HCT116 (cell line): ENCODE data around the gene MAPRE2. TPM values are rescaled to one million over a fixed set of nuclear protein-coding genes. Genes with fewer than 3 reads are reported as not detected.

Experiments used
- ATAC-seq: fragments of 200-7000 bp; cut with Tn5 transposase; 2 replicates; pipeline ENCODE4 v1.9.1; 2020; ENCODE audit warnings: mild to moderate bottlenecking, moderate library complexity
- BruUV-seq: library from RNA; stranded (reverse); fragments of 400-500 nt; replicated peaks from 2 replicates; lab custom pipeline; 2021; lab: Mats Ljungman, UMichigan
- CTCF ChIA-PET: fragments of 300-600 bp; sonication (Branson Sonifier 250); formaldehyde crosslinking; loops from one replicate; lab custom pipeline; 2021; ENCODE audit warnings: antibody characterized with exemption; lab: Charles Lee
- POLR2A ChIA-PET: fragments of 300-600, 350-600 bp; sonication (Branson Sonifier 250); formaldehyde crosslinking; loops from one replicate; lab custom pipeline; 2021; ENCODE audit warnings: antibody characterized with exemption; lab: Charles Lee
- RAD21 ChIA-PET, 2 experiments: fragments of 300-600 bp; sonication (Branson Sonifier 250); formaldehyde crosslinking; loops; one replicate each; lab custom pipeline; 2023; ENCODE audit warnings: low total read pairs in 2 of 2; ENCODE audit not compliant: uncharacterized antibody in 2 of 2, unreplicated experiment in 2 of 2, low non-redundant PET in 1 of 2; lab: Charles Lee
- DNase-seq: peaks from one replicate; pipeline ENCODE4 v3.0.0-alpha.2; 2010; ENCODE audit warnings: low read depth, low spot score
- H2AFZ ChIP-seq: fragments of 200-600 bp; shearing (Covaris generic), sonication (generic); 2 replicates; pipeline ENCODE4 v1.6.1; 2017; ENCODE audit warnings: low read depth, mixed run types, mixed read lengths, antibody characterized with exemption, low read length; ENCODE audit not compliant: poor library complexity, severe bottlenecking
- H3K27ac ChIP-seq: 2 replicates; pipeline ENCODE4 v1.5.1; 2012; ENCODE audit warnings: low read depth, low read length
- H3K27me3 ChIP-seq: fragments of 200-600 bp; sonication (generic); 2 replicates; pipeline ENCODE4 v1.6.1; 2016; ENCODE audit warnings: mixed run types, low read length, mixed read lengths; ENCODE audit not compliant: insufficient read depth
- H3K36me3 ChIP-seq, 2 experiments: fragments of 200-500 bp in 1 of 2; fragments of 200-600 bp in 1 of 2; sonication (Bioruptor generic) in 1 of 2; sonication (generic) in 1 of 2; 2 replicates each; pipeline versions ENCODE4 v1.5.1 to v1.6.1; 2014 to 2016; ENCODE audit warnings: low read length in 2 of 2, inconsistent platforms in 1 of 2, mixed read lengths in 1 of 2, mixed run types in 1 of 2; ENCODE audit not compliant: insufficient read depth in 2 of 2, control insufficient read depth in 1 of 2
- H3K4me1 ChIP-seq, 2 experiments: fragments of 200-600 bp in 1 of 2; sonication (generic) in 1 of 2; 2 replicates each; pipeline versions ENCODE4 v1.5.1 to v1.6.1; 2012 to 2017; ENCODE audit warnings: low read length in 2 of 2, inconsistent platforms in 1 of 2, mild to moderate bottlenecking in 1 of 2, mixed read lengths in 1 of 2, mixed run types in 1 of 2, moderate library complexity in 1 of 2; ENCODE audit not compliant: insufficient read depth in 2 of 2, control insufficient read depth in 1 of 2
- H3K4me2 ChIP-seq: fragments of 200-600 bp; sonication (generic); 2 replicates; pipeline ENCODE4 v1.6.1; 2017; ENCODE audit warnings: mixed run types, low read length, mixed read lengths
- H3K4me3 ChIP-seq, 2 experiments: fragments of 200-600 bp in 1 of 2; sonication (generic) in 1 of 2; replicated peaks in 1 of 2; 2 replicates each; pipeline ENCODE4 v1.5.1; 2011 to 2016; ENCODE audit warnings: low read length in 2 of 2, control low read depth in 1 of 2, low read depth in 1 of 2, mild to moderate bottlenecking in 1 of 2, mixed read lengths in 1 of 2, mixed run types in 1 of 2
- H3K79me2 ChIP-seq: fragments of 200-600 bp; sonication (generic); 2 replicates; pipeline ENCODE4 v1.6.1; 2017; ENCODE audit warnings: mild to moderate bottlenecking, mixed run types, low read length, moderate library complexity, mixed read lengths; ENCODE audit not compliant: insufficient read depth
- H3K9ac ChIP-seq: fragments of 200-600 bp; sonication (generic); 2 replicates; pipeline ENCODE4 v1.6.1; 2016; ENCODE audit warnings: low read length, mixed read lengths
- H3K9me2 ChIP-seq: fragments of 200-600 bp; sonication (generic), shearing (Covaris generic); 2 replicates; pipeline ENCODE4 v1.6.1; 2017; ENCODE audit warnings: mixed run types, mild to moderate bottlenecking, moderate library complexity; ENCODE audit not compliant: insufficient read depth
- H3K9me3 ChIP-seq, 2 experiments: fragments of 200-500 bp in 1 of 2; fragments of 200-600 bp in 1 of 2; sonication (Bioruptor generic) in 1 of 2; sonication (generic) in 1 of 2; 2 replicates each; pipeline ENCODE4 v1.6.1; 2014 to 2017; ENCODE audit warnings: low read length in 2 of 2, mixed read lengths in 2 of 2, inconsistent platforms in 1 of 2, low read depth in 1 of 2, mild to moderate bottlenecking in 1 of 2, mixed run types in 1 of 2, moderate library complexity in 1 of 2; ENCODE audit not compliant: control insufficient read depth in 1 of 2, insufficient read depth in 1 of 2
- H4K20me1 ChIP-seq: fragments of 200-600 bp; sonication (generic), shearing (Covaris generic); 2 replicates; pipeline ENCODE4 v1.6.1; 2017; ENCODE audit warnings: mixed run types, mild to moderate bottlenecking, moderate library complexity; ENCODE audit not compliant: insufficient read depth
- ATF3 ChIP-seq: IDR thresholded peaks from 2 replicates; pipeline ENCODE4 v1.6.1; 2012
- CBX3 ChIP-seq: IDR thresholded peaks from 2 replicates; pipeline ENCODE4 v1.6.1; 2012; ENCODE audit warnings: low read depth
- CEBPB ChIP-seq: IDR thresholded peaks from 2 replicates; pipeline ENCODE4 v1.6.1; 2012; ENCODE audit warnings: low read depth
- EGR1 ChIP-seq: IDR thresholded peaks from 2 replicates; pipeline ENCODE4 v1.6.1; 2012; ENCODE audit warnings: low read depth
- ELF1 ChIP-seq: IDR thresholded peaks from 2 replicates; pipeline ENCODE4 v1.6.1; 2012; ENCODE audit warnings: low read depth, borderline replicate concordance
- FOSL1 ChIP-seq: IDR thresholded peaks from 2 replicates; pipeline ENCODE4 v1.6.1; 2012; ENCODE audit warnings: low read depth
- MAX ChIP-seq: IDR thresholded peaks from 2 replicates; pipeline ENCODE4 v1.6.1; 2012
- POLR2A ChIP-seq: IDR thresholded peaks from 2 replicates; pipeline ENCODE4 v1.7.0; 2011; ENCODE audit warnings: borderline replicate concordance; ENCODE audit not compliant: insufficient read depth, insufficient read length; ENCODE audit errors: extremely low read depth
- POLR2AphosphoS5 ChIP-seq: IDR thresholded peaks from 2 replicates; pipeline ENCODE4 v1.6.1; 2011; ENCODE audit warnings: mild to moderate bottlenecking, low read depth, low read length, moderate library complexity
- RAD21 ChIP-seq: IDR thresholded peaks from 2 replicates; pipeline ENCODE4 v1.6.1; 2012; ENCODE audit warnings: low read depth, mild to moderate bottlenecking
- TCF7L2 ChIP-seq: IDR thresholded peaks from 2 replicates; pipeline ENCODE4 v1.7.0; 2011; ENCODE audit warnings: borderline replicate concordance, inconsistent platforms; ENCODE audit not compliant: insufficient read depth, insufficient read length; ENCODE audit errors: extremely low read depth
- ZBTB33 ChIP-seq: IDR thresholded peaks from 2 replicates; pipeline ENCODE4 v1.6.1; 2011; ENCODE audit warnings: mild to moderate bottlenecking, low read length, moderate library complexity; ENCODE audit not compliant: insufficient replicate concordance; ENCODE audit errors: extremely low read depth
- ZNF274 ChIP-seq: fragments of 200-500 bp; sonication (Bioruptor generic); IDR thresholded peaks from 2 replicates; pipeline ENCODE4 v1.6.1; 2014; ENCODE audit warnings: mild to moderate bottlenecking, low read depth, low read length, inconsistent platforms
- intact Hi-C: fragments of 100-400 bp; cut with micrococcal nuclease; formaldehyde crosslinking; loops from 2 replicates; pipeline ENCODE4 v1.10.0; 2022
- total RNA-seq: library from RNA; stranded (reverse); gene quantifications from one replicate; pipeline ENCODE4 v1.2.1, GENCODE V29; 2021; ENCODE audit not compliant: unreplicated experiment
- TF ChIP-seq, protein P1 (sequence below): IDR thresholded peaks from 2 replicates; pipeline ENCODE4 v1.6.1; 2012; ENCODE audit warnings: low read depth

Gene MAPRE2
- total RNA-seq, 1 experiment from 2014 or later, result 17.2 TPM

- Histone ChIP-seq H3K9me2 (no peaks in the 10 kb centered on the region), H3K27ac (no peak overlapping the region), H3K27me3 (no peaks in the 10 kb centered on the region), H3K79me2 (no peaks in the 10 kb centered on the region), H2AFZ (no peak overlapping the region), H3K36me3 (no peaks in the 10 kb centered on the region), H3K9me3 (no peaks in the 10 kb centered on the region), H3K4me3 (no peak overlapping the region), H3K4me2 (no peak overlapping the region), H3K9ac (no peak overlapping the region), H3K4me1 (no peaks in the 10 kb centered on the region), H4K20me1 (no peaks in the 10 kb centered on the region; the same call in 1 of the 2 replicates)
- ChIA-PET POLR2A (no interaction called here), CTCF (no interaction called here), RAD21 (no interaction called here)
- TF ChIP-seq ATF3, result no peak
- no peak for TF ChIP-seq FOSL1
- TF ChIP-seq TCF7L2, result no peak
- no peak for TF ChIP-seq CBX3
- TF ChIP-seq, protein P1, sequence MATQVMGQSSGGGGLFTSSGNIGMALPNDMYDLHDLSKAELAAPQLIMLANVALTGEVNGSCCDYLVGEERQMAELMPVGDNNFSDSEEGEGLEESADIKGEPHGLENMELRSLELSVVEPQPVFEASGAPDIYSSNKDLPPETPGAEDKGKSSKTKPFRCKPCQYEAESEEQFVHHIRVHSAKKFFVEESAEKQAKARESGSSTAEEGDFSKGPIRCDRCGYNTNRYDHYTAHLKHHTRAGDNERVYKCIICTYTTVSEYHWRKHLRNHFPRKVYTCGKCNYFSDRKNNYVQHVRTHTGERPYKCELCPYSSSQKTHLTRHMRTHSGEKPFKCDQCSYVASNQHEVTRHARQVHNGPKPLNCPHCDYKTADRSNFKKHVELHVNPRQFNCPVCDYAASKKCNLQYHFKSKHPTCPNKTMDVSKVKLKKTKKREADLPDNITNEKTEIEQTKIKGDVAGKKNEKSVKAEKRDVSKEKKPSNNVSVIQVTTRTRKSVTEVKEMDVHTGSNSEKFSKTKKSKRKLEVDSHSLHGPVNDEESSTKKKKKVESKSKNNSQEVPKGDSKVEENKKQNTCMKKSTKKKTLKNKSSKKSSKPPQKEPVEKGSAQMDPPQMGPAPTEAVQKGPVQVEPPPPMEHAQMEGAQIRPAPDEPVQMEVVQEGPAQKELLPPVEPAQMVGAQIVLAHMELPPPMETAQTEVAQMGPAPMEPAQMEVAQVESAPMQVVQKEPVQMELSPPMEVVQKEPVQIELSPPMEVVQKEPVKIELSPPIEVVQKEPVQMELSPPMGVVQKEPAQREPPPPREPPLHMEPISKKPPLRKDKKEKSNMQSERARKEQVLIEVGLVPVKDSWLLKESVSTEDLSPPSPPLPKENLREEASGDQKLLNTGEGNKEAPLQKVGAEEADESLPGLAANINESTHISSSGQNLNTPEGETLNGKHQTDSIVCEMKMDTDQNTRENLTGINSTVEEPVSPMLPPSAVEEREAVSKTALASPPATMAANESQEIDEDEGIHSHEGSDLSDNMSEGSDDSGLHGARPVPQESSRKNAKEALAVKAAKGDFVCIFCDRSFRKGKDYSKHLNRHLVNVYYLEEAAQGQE, result no peak
- TF ChIP-seq CEBPB, result no peak
- TF ChIP-seq ELF1, result no peak
- no peak for TF ChIP-seq EGR1
- TF ChIP-seq RAD21, result no peak
- TF ChIP-seq POLR2A, result no peak
- TF ChIP-seq MAX, result no peak
- TF ChIP-seq ZBTB33, result no peak
- no peak for TF ChIP-seq POLR2AphosphoS5
- TF ChIP-seq ZNF274, result no peak
- intact Hi-C loops, result no loop called here
- no TSS peak for BruUV-seq
- ATAC-seq (no peak), DNase-seq (no peak)
These were observed 48.2 kb downstream of the MAPRE2 start for GRCh38 chr18:35089382-35089781.
